ENCODE results near the gene COMMD7. TPM values are rescaled to one million over a fixed set of nuclear protein-coding genes. Genes with fewer than 3 reads are reported as not detected.

Gene COMMD7
- total and polyA plus RNA-seq, 4 experiments from 2014 or later = 29.6 to 154 (median 67.3) TPM

GRCh38 chr20:32652739-32653526 lies 90.3 kb downstream of the COMMD7 start:
- peak overlapping the region in 2 of 7 donors; percentile 10 to 36 for H3K27ac Mint-ChIP-seq
- CTCF ChIA-PET (ENCODE audit: partially characterized antibody) = interaction anchor here (0.6 to 11.2 kb wide), 30 partner anchors 9 to 830 kb away, joined by 3 to 312 read pairs (median 4); partner anchors contain the start of gene TM9SF4

More at GRCh38 chr20:32652739-32653526, 90.3 kb downstream of the COMMD7 start:
- Histone ChIP-seq H3K9me3 (ENCODE audit: control insufficient read depth in 1 of 2, low read length in 2 of 2) (no peaks in the 10 kb centered on the region), H3K4me1 (ENCODE audit: insufficient read depth, low read length) (peaks cover 10% of the 10 kb centered on the region), H3K36me3 (ENCODE audit: insufficient read depth, low read length) (no peaks in the 10 kb centered on the region), H3K27ac (ENCODE audit: low read depth, low read length) (no peak overlapping the region), H3K27me3 (ENCODE audit: insufficient read depth, low read length) (no peaks in the 10 kb centered on the region), H3K4me3 (ENCODE audit: low read length in 2 of 2) (no peak overlapping the region)
- Mint-ChIP-seq H3K27me3 (no peaks in the 10 kb centered on the region), H3K4me1 (peaks cover 5 to 10% (median 6%) of the 10 kb centered on the region in 4 donors), H3K9me3 (no peaks in the 10 kb centered on the region), H3K4me3 (peak overlapping the region in 6 of 8 donors; percentile 30 to 62 (median 50)), H3K36me3 (no peaks in the 10 kb centered on the region)
- intact Hi-C loops (cut with micrococcal nuclease) = loop anchor here (1.0 to 10.0 kb wide), 8 partner anchors 51 to 828 kb away; partner anchors contain the start of gene NOL4L
- POLR2A ChIA-PET (ENCODE audit: partially characterized antibody) = interaction anchor here (0.5 to 3.9 kb wide), 15 partner anchors 66 to 367 kb away, joined by 3 to 43 read pairs (median 3); no protein-coding TSS in a partner anchor
- DNase-seq = peak; percentile 80 to 87 (median 84)

Other genes with a start within 250 kb of the COMMD7 start
- 10 to 100 TPM; 71.0 to 74.2 TPM for gene NOL4L, start 158.1 kb downstream of the COMMD7 start, total RNA-seq
- gene NOL4L, start 158.1 kb downstream of the COMMD7 start, polyA plus RNA-seq = 10 to 100 TPM in 1 of 2 donors, 1 to 10 TPM in 1; 7.0 to 23.9 TPM
- gene C20orf203, start 69.5 kb downstream of the COMMD7 start, total RNA-seq = under 1 TPM in 1 of 2 experiments, not detected in 1; 0.06 TPM
- gene C20orf203, start 69.5 kb downstream of the COMMD7 start, polyA plus RNA-seq = not detected
- under 1 TPM; 0.38 to 0.47 TPM for gene DNMT3B, start 18.9 kb upstream of the COMMD7 start, total RNA-seq
- gene DNMT3B, start 18.9 kb upstream of the COMMD7 start, polyA plus RNA-seq = under 1 TPM in 1 of 2 donors, not detected in 1; 0.16 TPM
- 10 to 100 TPM; 78.1 to 78.6 TPM for gene MAPRE1, start 76.5 kb upstream of the COMMD7 start, total RNA-seq
- gene MAPRE1, start 76.5 kb upstream of the COMMD7 start, polyA plus RNA-seq = 100 to 1,000 TPM in 1 of 2 donors, 10 to 100 TPM in 1; 95.9 to 140 TPM
- 1 to 10 TPM; 1.5 to 1.8 TPM for gene EFCAB8, start 115.5 kb upstream of the COMMD7 start, total RNA-seq
- not detected for gene EFCAB8, start 115.5 kb upstream of the COMMD7 start, polyA plus RNA-seq